Esophagus (tissue), 2 donors: ENCODE measurements around the gene SUCLA2. TPM values are rescaled to one million over a fixed set of nuclear protein-coding genes. Genes with fewer than 3 reads are reported as not detected.
"Not testable (repeated sequence)": the region's sequence is repeated elsewhere in the genome, so short reads cannot be mapped to it uniquely, and the experiment has no call there.

ENCODE experiments used
- H3K27ac ChIP-seq, 2 donors: one replicate each; pipeline ENCODE4 v1.5.1; 2013; ENCODE audit warnings: low read depth in 2 of 2, mild to moderate bottlenecking in 2 of 2, inconsistent platforms in 1 of 2, low read length in 1 of 2, moderate library complexity in 1 of 2
- H3K27me3 ChIP-seq, 2 donors: one replicate each; pipeline ENCODE4 v1.6.1; 2013; ENCODE audit warnings: low read length in 2 of 2, control low read depth in 1 of 2, mild to moderate bottlenecking in 1 of 2; ENCODE audit not compliant: insufficient read depth in 2 of 2, control insufficient read depth in 1 of 2
- H3K36me3 ChIP-seq, 2 donors: one replicate each; pipeline ENCODE4 v1.6.1; 2013; ENCODE audit warnings: low read length in 1 of 2; ENCODE audit not compliant: control insufficient read depth in 2 of 2, insufficient read depth in 2 of 2
- H3K4me1 ChIP-seq, 2 donors: one replicate each; pipeline ENCODE4 v1.6.1; 2013; ENCODE audit warnings: low read length in 1 of 2; ENCODE audit not compliant: control insufficient read depth in 2 of 2, insufficient read depth in 2 of 2
- H3K4me3 ChIP-seq, 2 donors: one replicate each; pipeline ENCODE4 v1.5.1; 2013; ENCODE audit warnings: low read length in 2 of 2, mild to moderate bottlenecking in 2 of 2, low read depth in 1 of 2, moderate library complexity in 1 of 2
- H3K9me3 ChIP-seq, 2 donors: one replicate each; pipeline ENCODE4 v1.6.1; 2013; ENCODE audit warnings: mild to moderate bottlenecking in 2 of 2, low read depth in 1 of 2, low read length in 1 of 2, moderate library complexity in 1 of 2; ENCODE audit not compliant: control insufficient read depth in 2 of 2, insufficient read depth in 1 of 2
- WGBS, 2 donors: extraction: QIAGEN DNeasy Blood & Tissue Kit; methylation state at CpG; one replicate each; pipeline ENCODE4 v1.1.7; 2013; 5-methylcytosine and 5-hydroxymethylcytosine counted together
- polyA plus RNA-seq, 2 donors: library from polyadenylated mRNA; stranded (reverse); fragments of 200-250 nt; gene quantifications; one replicate each; pipeline ENCODE4 v1.2.3, GENCODE V29; 2013
- donor health status: healthy with polysubstance abuse.
- donor health status: Bipolar disorder and iron deficiency.

Gene SUCLA2
- polyA plus RNA-seq, 2 donors, result 18.4 to 32.8 TPM

DNA sequence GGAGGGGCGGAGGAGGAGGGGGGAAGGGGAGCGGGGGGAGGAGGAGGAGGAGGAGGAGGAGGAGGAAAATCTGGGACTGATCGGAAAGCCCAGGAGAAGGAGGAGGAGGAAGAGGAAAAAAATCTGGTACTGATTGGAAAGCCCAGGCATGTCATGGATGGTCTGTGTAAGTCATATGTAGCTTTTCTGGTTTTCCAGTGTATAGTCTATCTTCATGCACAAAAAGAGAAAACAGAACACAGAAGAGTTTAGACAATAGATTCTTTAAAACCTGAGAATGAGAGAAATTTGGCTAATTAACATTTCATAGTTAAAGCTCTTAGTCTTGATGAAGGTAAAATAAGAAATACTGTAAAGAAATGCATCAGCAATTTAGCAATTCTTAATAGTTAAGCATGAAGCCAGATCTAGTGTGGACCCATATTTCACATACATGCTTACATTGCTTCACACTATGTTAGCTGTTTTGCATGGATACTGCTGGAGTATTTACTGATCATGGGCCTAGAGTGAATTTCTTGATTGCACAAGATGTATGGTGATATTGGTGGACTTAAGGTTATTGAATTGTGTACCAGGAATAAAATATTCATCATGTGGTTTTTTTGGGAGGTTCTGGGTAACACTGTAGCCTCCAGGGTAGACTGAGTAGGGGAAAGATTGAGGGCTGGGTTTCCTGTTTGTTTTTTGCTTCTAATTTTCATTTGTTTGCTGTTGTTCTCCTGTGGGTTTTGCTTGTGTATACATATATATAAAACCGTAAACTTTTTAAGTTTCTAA is 41.4 kb downstream of the SUCLA2 start:
- WGBS, 2 donors, result 93 to 97% methylated on average over 4 of the region's 4 CpGs
- Histone ChIP-seq H3K27me3 (no peaks in the 10 kb centered on the region), H3K36me3 (no peaks in the 10 kb centered on the region), H3K9me3 (no peaks in the 10 kb centered on the region), H3K4me1 (no peaks in the 10 kb centered on the region), H3K27ac (no peak overlapping the region), H3K4me3 (no peak overlapping the region)

DNA sequence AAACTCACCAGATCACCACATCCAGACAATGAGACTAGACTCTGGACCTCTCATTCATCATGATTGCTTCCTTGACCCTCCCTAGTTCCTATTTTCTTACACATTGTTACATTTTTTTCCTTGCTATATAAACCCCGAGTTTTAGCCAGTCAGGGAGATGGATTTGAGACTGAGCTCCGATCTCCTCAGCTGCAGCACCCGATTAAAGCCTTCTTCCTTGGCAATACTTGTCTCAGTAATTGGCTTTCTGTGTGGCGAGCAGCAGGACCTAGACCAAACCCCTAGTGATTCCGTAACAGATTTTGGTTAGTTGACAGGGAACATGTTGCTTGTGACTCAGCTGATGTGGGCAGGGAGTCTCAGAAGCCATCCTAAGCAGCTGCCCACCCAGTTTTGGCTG is 44.0 kb downstream of the SUCLA2 start:
- 93 to 97% methylated on average over 5 of the region's 5 CpGs for WGBS, 2 donors
- Histone ChIP-seq H3K27ac (no peak overlapping the region), H3K27me3 (no peaks in the 10 kb centered on the region), H3K4me1 (no peaks in the 10 kb centered on the region), H3K4me3 (no peak overlapping the region), H3K36me3 (no peaks in the 10 kb centered on the region), H3K9me3 (no peaks in the 10 kb centered on the region)

DNA sequence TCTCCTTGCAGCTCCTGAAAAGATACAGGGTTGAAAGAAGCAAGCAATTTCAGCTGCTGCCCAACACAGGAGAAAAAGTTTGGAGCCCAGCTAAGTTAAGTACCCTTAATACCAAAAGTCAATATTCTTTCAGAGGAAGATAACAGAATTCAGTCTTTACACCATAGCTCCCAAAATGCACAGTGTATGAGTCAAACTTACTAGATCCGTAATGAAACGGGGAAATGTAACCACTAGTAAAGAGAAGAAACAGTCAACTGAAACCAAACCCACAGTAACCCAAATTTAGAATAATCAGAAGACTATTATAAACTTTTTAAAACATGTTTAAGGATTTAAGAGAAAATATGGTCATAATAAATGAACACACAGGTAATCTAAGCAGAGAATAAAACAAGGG is 45.2 kb downstream of the SUCLA2 start:
- Histone ChIP-seq H3K9me3 (no peaks in the 10 kb centered on the region), H3K36me3 (no peaks in the 10 kb centered on the region), H3K27ac (no peak overlapping the region), H3K27me3 (no peaks in the 10 kb centered on the region), H3K4me1 (no peaks in the 10 kb centered on the region), H3K4me3 (no peak overlapping the region)
- 89 to 92% methylated on average over 2 of the region's 2 CpGs for WGBS, 2 donors

DNA sequence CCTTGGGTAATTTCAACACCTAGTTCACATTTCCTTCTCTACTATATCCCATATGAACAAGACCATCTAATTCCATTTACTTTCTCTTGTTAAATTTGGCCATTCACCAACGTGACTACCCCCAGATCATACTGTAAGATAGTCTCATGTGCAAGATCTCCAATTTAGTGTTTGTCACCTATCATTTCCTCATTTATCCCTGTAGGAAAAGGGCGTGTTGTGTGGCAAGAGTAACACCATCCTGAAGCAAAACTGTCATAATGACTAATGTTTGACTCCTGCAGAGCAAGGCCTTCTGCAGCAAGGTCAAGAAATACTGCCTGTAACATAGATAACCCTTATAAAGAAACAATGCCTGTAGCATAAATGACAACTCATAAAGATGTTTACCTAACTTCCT is 51.3 kb downstream of the SUCLA2 start:
- H3K9me3 ChIP-seq, result no peaks in the 10 kb centered on the region
- H3K4me1 ChIP-seq, result no peaks in the 10 kb centered on the region
- H3K27me3 ChIP-seq, result no peaks in the 10 kb centered on the region
- no peak overlapping the region for H3K4me3 ChIP-seq
- 87 to 93% methylated on average over 2 of the region's 2 CpGs for WGBS, 2 donors
- no peak overlapping the region for H3K27ac ChIP-seq
- peaks cover 0 to 8% of the 10 kb centered on the region in 2 donors for H3K36me3 ChIP-seq

DNA sequence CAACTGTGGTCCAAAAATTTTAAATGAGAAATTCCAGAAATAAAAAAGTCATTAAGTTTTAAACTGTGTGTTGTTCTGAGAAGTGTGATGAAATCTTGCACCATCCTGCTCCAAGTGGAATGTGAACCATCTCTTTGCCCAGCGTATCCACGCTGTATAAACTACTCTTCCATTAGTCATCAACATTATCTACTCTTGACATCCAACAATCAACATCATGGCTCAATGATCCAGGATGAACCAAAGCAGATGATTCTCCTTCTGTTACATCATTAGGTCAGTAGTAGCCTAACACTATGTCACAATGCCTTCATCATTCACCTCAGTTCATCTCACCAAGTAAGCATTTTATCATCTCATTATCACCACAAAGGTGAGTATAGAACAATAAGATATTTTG is 55.3 kb downstream of the SUCLA2 start:
- Histone ChIP-seq H3K36me3 (peaks cover 0 to 8% of the 10 kb centered on the region in 2 donors), H3K27ac (no peak overlapping the region), H3K4me3 (no peak overlapping the region), H3K27me3 (no peaks in the 10 kb centered on the region), H3K9me3 (no peaks in the 10 kb centered on the region), H3K4me1 (no peaks in the 10 kb centered on the region)
- 92 to 95% methylated on average over 2 of the region's 2 CpGs for WGBS, 2 donors

DNA sequence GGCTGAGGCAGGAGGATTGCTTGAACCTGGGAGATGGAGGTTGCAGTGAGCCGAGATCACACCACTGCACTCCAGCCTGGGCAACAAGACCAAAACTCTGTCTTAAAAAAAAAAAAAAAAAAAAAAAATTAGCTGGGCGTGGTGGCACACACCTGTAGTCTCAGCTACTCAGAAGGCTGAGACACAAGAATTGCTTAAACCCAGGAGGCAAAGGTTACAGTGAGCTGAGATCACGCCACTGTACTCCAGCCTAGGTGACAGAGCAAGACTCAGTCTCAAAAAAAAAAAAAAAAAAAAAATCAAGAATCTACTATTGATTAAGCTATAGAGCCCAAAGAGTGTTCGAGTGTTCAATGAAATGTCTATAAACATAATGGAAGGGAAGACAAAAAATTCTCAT is 55.9 kb downstream of the SUCLA2 start:
- not testable (repeated sequence) for H3K27me3 ChIP-seq, H3K4me3 ChIP-seq, H3K4me1 ChIP-seq, H3K36me3 ChIP-seq, H3K9me3 ChIP-seq, H3K27ac ChIP-seq
- 93 to 99% methylated on average over 4 of the region's 4 CpGs for WGBS, 2 donors

DNA sequence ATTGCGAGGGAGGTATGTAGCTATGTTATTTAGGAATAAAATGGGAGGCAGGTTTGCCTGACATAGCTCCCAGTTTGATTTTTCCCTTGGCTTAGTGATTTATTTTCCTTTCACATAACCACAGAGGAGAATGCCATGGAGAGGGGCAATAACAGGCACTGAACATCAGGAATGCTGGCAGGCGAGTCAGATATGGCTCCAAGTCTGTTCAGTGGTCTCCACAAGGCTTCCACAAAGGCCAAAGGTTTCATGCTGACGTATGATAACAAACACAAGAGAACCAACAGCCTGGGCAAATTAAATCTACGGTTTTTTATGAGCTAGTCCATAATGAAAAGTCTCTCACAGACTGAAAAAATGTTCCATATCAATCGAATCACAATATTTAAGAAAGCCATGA is 66.7 kb downstream of the SUCLA2 start:
- Histone ChIP-seq H3K4me3 (no peak overlapping the region), H3K36me3 (no peaks in the 10 kb centered on the region), H3K4me1 (no peaks in the 10 kb centered on the region), H3K27ac (no peak overlapping the region), H3K9me3 (no peaks in the 10 kb centered on the region), H3K27me3 (no peaks in the 10 kb centered on the region)
- 83 to 86% methylated on average over 5 of the region's 5 CpGs for WGBS, 2 donors

DNA sequence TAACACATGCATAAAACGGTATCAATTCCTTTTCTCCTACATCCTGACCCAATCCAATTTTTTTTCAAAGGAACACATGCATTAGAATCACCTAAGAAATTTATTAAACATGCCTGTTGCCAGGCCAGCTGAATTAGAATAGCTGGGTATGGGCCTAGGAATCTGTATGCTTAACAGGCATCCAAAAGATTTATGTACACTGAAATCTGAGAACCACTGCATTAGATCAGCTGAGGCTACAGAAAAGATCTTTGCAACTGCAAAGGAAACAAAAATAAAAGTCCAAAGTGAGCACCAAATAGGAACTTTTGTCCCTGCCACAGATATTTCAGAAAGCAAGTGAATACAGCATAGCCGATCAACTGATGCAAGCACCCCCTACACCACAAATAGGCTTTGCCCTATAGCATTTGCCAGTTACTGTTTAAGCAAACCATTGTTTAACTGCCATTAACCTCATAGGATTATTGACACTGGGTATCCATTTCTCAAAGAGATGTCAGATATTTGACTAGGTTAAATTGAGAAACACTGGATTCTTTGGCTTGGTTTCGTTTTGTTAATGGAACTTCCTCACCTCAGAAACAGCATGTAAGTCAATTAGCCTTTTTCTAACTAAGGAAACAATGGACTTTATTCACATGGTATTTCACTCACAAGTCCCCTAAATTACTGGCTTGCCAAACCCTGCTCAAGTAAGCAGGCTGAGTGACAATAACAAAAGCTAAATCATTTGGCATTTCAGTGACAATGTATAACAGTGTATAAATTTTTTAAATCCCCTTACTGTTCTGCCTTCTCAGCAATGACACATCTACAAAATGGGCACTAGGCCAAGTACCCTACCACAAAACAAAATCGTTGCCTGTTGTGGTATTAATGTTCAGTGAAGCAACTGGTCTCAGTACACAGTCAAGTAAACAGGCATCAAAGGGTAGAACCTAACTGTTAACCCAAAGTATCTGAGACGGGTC is 67.8 kb downstream of the SUCLA2 start:
- WGBS, 2 donors, result 52 to 58% methylated on average over 5 of the region's 5 CpGs
- Histone ChIP-seq H3K4me1 (no peaks in the 10 kb centered on the region), H3K27me3 (no peaks in the 10 kb centered on the region), H3K27ac (no peak overlapping the region), H3K36me3 (no peaks in the 10 kb centered on the region), H3K9me3 (no peaks in the 10 kb centered on the region), H3K4me3 (no peak overlapping the region)

DNA sequence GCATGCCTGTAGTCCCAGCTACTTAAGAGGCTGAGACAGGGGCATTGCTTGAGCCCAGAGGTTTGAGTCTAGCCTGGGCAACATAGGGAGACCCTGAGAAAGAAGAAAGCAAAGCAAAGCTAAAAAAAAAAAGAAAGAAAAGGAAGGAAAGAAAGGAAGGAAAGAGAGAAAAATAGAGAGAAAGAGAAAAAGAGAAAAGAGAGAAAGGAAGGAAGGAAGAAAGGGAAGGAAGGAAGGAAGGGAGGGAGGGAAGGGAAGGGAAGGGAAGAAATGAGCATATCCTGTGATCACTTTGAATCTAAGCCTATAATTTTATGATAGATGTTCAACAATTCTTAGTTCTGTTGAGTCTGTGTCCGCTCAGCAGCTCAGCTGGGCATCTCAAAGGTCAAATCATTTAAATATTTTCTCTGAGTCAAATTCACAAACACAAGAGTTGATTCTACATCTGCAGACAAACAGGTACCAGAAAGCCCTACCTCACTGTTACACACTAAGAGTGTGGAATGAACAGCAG is 70.4 kb downstream of the SUCLA2 start:
- Histone ChIP-seq H3K27ac (no peak overlapping the region), H3K27me3 (no peaks in the 10 kb centered on the region), H3K4me3 (no peak overlapping the region), H3K9me3 (no peaks in the 10 kb centered on the region), H3K4me1 (no peaks in the 10 kb centered on the region), H3K36me3 (no peaks in the 10 kb centered on the region)
- WGBS, 2 donors, result 75 to 83% methylated on average over 1 of the region's 1 CpG
